NCI-H524 (cell line): ENCODE results near the gene LRRC7.

Experiments
- DNase-seq, 2 experiments: peaks; one replicate each; lab custom pipeline; 2025; lab: John Stamatoyannopoulos, UW

LRRC7 gene

DNA sequence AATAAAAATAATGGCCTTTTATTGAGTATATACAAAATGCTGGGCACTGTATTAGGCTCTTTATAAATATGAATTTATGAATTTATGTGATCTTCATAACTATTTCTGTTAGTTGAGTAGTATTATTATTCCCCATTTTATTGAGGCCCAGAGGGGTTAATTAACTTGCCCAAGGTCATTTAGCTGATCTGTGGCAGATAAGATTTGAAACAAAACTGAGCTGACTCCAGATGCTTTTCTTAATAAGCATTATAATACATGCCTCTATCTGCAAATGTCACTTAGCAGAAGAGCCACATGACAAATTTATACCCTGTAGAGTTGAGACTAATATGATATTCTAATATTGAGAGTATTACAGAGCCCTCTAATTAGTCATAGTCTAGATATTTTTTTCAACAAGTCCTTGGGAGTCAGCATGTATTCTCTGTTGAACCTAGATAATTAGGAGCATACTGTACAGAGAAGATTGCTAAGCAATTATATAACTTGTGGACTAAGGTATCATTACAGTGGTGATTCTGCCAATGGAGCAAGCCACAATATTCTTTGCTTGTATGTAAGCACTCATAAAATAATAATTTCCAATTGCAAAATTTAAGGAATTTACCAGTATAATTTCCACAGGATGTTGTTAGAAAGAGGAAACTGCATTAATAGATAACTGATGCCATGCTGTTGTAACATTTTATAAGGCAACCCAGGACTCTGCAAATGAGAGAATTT, 525.7 kb downstream of the LRRC7 start:
- DNase-seq, result no peak

DNA sequence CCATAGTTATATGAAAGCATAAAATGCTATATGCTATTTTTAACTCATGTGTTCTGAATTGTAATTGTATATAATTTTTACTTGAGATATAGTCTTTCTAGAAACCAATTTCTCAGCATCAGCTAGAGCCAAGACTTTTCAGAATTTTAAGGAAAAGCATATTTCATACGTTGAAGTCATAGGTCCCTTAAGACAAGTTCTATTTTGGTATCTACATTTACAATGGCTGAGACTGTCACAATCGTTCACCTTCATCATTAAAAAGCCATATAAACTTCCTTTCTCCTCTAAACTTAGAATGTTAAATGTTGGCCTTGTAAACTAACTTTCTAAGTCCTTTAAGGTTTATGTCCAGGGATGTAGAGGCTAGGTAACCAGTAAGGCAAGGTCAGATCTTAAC, 533.5 kb downstream of the LRRC7 start:
- DNase-seq, result no peak

DNA sequence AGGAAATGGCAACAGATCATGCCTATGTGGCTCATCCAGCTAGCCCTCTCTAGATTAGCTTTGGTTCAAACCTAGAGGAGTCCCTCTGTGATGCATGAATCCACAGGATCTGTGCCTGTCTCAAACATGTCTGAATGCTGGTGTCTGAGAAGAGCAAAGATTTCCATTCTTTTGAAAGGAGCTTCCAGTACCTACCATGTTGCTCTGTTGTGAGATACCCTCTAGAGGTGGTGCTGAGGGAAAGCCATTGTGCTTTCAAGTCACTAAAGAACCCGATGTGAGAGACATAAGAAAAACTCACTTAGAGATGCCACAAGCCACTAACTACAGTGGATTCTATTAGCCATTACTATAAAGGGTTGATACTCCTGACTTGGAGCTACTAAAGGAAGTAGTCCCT, 534.1 kb downstream of the LRRC7 start:
- DNase-seq, result no peak

DNA sequence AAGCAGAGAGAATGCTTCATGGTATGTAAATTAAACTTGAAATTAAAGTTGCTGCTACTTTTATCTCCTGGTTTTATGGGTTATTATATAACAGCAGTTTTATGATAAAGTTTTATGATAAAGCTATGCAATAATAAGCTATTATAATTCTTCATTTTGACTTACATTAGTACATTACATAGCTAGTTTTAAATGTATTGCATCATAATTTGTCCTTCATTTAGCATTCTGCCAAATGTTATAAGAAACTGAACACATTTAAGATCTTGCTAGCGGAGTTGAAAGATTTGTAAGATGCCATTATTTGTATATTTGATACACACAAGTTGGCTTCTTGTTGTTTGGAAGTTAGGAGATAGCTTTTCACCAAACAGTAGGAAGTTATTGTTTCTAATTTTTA, 536.0 kb downstream of the LRRC7 start:
- DNase-seq, result no peak

DNA sequence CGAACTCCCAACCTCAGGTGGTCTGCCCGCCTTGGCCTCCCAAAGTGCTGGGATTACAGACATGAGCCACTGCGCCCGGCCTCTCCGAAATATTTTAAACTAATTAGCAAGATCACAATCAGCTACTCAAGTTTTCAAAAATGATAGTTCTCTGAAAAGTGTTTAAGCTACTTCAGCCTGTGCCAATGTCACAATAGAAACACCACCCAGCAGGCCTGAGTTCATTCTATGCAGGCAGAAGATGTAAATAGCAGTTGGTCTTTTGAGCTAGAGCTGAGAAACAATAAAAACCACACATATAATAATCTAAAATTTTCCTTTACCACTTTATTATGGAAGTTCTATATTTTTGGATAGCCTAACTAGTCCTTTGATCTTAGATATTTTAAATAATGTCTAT, 541.5 kb downstream of the LRRC7 start:
- DNase-seq, result no peak

DNA sequence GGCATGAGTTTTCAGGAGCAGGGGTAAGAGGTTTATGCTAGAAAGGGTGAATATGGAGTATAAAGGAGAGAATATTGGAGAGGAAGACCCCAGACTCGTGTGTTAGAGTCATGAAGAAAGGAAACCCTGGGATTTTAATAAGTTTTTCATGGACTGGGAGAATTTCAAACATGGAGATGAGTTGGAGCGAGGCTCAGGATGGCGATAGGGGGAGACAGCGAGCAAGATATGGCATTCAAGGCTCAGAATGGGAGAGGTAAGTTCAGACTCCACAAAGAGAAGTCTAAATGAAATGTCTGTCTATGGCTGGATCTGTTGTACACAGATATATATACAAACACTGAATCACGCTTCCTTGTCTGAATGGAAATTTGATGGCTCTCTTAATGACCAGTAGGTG, 545.1 kb downstream of the LRRC7 start:
- DNase-seq, result no peak

DNA sequence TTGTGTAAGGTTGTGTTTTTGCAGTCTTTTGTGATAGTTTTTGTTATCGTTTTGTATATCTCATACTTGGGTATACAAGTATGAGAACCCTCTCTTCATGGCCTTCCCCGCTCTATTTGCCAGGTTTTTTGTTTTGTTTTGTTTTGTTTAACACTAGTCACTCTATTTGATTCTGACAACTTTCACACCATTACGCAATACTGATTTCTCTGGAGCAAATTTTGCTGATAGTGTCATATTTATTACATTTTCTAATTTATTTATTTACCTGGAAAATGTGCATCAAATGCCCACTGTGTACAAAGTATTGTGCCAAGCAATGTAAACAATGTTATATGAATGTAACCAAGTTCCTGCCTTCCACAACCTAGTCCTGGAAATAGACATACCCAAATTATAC, 547.6 kb downstream of the LRRC7 start:
- no peak for DNase-seq

DNA sequence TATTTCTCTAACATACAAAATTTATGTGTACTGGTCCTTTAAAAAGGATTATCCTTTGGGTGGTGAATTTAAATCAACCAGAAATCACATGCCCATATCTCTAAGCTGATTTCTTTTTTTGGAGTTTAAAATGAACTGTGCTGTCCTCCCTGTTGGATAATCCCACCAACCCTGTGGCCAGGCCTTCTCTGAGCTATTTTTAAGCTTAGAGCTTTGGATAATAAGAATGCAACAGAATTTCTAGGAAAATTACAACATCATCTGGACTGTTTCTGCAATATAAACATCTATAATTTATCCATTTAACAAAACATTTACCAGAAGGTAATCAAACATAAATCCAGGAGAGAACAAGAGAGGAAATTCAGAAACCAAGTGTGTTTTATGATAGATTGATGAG, 549.3 kb downstream of the LRRC7 start:
- no peak for DNase-seq

DNA sequence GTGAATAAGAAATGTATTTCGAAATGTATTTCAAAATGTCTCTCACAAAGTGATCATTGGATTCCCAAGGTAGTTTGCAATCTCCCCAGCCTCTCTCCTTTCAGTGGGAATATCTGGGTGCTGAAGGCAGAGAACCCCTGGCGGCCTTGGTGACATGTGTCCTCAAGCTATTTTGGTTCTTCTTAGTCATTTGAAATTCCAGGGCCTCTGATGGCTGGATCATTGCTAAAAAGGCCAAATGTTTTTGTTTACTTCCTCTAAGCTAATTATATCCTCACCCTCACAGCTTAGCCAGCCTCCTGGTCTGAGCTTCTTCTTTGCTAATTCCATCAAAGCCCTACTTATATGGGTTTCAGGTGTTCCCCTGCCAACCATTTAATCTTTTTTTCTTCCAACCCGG, 566.4 kb downstream of the LRRC7 start:
- DNase-seq, result no peak

DNA sequence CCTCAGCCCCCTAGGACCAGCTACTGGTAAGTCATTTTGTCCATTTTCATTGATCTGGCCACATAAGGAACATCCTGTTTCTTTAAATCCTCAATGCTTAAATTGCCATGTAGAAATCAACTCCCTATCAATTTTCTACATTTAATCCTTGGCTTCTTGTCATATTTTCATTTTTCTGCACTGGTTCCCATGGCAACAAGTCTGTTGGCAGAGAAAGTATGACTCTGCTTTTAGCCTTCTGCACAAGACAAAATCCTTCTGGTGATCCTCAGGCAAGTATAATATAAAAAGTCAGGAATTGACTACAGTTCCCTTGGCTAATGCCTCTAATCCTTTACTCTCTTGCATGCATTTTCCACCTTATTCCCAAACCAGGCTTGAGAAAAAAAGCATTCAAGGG, 572.6 kb downstream of the LRRC7 start:
- DNase-seq, result no peak

DNA sequence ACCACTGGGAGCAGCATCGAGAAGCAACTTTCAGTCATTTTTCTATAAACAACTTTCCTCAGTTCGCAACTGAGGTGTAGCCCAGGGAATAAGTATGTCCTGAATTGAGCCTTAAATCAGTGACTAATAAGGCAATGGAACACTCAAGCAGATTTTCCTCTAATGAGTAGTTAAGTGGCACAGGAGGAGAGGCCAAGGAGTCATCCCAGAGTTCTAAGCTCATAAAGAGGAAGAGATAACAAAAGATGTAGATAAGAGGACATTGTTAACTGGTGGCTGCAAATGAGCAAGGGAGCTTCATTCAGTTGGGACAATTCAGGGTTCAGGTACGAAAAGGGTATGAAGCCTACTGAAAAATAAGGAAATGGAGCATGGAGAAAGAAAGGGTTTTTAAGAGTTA, 573.2 kb downstream of the LRRC7 start:
- peak in 1 of 2 experiments; percentile 5 for DNase-seq

DNA sequence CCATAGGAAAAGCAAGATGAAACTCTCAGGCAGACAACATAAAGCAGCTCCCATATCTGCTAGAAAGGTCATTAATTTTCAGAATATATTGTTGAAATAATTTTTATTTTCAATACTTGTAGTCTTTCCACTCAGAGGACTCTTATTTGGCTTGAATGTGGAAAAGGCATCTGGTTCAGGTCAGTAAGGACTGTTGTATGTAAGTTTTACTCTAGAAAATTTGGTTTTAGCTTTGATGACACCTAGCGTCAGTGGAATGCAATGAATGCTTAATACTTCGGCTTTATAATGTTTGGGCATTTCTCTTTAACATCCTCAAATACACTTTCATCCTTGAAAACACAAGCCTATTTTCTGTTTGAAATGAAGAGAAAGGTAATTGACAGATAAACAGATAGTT, 574.4 kb downstream of the LRRC7 start:
- no peak for DNase-seq

DNA sequence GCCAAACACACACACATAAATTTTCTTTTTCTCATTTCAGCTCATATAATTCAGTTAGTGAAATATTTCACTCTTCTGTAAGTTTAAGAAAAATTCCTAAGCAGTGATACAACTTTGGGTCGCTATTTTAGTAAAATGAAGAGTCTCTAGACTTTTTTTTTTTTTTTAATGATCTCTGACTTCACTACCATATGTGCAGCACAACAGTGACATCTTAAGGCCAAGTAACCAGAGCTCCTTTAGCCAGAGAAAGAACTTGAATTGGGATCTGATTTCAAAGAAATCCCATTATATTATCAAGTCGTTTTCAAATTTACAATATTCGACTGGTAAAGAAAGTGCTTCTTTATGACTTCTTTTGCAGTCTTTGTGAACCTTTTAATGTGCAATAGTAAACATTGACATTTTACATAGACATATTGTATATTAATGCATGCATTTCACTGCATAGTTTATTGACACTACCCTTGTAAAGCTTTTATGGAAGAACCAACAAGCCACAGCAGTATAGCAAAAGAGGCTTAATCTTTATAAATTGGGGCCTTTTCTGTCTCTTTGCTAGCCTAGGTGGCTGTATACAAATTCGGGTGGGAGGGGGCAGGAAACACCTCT, 575.4 kb downstream of the LRRC7 start:
- DNase-seq, result peak in 1 of 2 experiments; percentile 29

DNA sequence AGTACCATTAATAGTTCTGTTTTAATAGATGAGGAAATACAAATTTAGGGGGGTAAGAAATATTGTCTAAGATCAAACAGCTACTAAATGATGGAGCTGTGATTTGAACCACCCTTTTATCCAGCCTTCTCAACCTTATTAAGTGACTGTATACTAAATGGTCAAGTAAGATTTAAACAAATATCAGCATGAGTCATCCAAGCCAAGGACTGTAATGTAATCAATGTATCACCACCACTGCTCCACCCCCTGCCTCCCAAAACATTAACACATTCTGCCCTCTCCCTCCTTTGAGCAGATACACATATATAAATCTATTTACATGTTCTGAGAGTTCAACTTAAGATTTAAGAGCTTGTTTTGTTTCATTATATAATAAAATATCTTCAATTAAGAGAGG, 578.8 kb downstream of the LRRC7 start:
- DNase-seq, result no peak

DNA sequence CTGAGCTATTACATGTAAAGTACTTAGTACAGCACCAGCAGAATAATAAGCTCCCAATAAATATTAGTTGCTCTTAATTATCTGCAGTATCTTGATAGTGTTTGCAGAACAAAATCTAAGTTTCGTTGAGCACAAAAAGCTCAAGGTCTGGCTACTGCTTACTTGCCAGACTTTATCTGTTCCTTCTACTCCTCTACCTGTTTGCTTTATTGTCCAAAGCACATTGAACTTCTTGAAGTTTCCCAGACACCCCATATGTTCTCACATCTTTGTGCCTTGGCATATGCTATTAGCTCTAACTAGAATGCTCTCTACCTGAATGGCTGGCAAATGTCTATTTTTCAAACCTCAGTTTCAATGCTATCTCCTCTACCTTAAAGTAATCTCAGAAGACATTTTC, 582.7 kb downstream of the LRRC7 start:
- no peak for DNase-seq

DNA sequence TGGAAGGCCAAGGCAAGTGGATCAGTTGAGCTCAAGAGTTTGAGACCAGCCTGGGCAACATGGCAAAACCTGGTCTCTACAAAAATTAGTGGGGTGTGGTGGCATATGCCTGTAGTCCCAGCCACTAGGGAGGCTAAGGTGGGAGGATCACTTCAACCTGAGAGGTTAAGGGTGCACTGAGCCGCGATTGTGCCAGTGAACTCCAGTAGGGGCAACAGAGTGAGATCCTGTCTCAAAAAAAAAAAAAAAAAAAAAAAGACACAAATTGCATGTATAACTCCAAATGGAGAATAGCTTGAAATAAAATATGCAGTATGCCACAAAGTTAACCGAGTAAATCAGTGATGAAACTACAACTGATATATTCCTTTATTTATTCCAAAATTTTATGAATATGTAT, 586.0 kb downstream of the LRRC7 start:
- DNase-seq, result no peak

DNA sequence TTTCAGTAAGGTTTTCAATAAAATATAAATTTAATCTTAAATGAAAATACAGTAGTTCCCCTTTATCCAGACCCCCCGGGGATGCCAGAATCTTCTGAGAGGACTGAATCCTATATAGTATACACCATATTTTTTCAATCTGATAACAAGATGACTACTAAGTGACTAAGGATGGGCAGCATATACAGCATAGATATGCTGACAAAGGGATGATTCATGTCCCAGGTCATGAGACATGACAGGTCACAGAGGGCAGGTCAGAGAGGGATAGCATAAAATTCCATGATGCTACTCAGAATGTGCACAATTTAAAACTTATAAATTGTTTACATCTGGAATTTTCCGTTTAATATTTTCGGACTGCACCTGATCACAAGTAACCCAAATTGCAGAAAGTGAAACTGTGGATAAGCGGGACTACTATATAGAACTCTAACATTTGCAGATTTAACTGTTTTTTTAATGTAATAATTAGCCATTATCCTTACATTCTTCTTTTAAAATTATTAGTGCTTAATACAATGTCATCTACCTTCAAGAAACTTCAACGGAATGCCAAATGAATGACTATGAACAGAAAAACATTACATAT, 588.9 kb downstream of the LRRC7 start:
- no peak for DNase-seq

DNA sequence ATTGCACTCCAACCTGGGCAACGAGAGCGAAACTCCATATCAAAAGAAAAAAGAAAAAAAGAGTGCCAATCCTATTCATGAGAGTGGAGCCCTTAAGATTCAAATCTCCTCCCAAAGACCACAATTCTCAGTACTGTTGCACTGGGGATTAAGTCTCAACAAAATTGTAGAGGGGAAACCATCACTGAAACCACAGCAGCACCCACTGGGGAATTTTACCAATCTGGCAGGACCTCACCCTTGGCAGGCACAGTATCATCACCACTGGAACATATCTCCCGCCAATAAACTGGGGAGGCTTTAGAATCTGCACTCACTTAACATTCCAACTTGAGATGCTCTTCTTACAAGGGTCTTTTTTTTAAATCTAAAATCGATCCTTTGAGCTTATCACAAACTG, 596.6 kb downstream of the LRRC7 start:
- no peak for DNase-seq

DNA sequence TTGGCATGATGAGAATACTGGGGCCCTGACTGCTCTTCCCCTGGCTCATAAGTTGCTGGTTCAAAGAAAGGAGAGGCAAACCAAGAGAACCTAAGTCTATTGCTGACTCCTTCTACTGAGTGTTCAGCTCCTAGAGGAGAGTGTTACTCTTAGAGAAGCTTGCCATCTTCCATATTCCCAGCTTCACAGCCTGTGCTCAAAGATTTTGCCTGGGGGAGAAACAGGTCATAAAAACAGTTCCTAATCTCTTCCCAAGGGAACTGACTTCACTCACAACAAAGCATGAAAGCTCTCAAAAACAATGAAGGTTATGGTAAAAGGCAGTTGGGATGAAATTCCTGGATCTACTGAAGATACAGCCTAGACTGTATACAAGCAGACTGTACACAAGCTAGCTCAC, 600.6 kb downstream of the LRRC7 start:
- DNase-seq, result no peak

DNA sequence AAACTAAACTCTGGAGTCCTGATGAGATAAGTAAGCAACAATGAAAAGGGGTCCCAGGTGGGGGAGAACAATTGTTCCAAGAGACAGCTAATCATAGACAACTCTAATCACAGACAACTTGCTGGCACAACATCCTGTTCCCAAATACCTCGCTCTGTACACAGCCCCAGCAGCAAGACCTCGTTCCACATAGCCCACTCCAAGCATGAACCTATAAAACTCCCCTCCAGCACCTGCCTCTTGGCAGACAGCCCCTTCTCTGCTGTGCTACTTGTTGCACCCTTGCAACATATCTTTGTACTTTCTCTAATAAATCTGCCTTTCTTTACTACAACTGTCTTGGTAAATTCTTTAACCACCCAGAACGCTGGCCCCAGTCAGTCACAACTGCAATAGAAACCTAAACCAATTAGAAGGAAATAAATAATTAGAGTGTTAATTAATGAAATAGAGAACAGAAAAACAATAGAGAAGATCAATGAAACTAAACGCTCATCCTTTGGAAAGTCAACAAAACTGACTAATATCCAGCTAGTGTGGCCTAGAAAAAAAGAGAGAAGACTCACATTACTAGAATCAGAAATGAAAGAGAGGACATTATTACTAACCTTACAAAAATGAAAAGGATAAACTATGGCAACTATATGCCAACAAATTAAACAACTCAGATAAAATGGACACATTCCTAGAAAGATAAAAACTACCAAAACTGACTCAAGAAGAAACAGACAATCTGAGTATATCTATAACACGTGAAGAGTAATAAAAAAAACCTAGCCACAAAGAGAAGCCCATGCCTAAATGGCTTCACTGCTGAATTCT, 601.5 kb downstream of the LRRC7 start:
- DNase-seq, result no peak

DNA sequence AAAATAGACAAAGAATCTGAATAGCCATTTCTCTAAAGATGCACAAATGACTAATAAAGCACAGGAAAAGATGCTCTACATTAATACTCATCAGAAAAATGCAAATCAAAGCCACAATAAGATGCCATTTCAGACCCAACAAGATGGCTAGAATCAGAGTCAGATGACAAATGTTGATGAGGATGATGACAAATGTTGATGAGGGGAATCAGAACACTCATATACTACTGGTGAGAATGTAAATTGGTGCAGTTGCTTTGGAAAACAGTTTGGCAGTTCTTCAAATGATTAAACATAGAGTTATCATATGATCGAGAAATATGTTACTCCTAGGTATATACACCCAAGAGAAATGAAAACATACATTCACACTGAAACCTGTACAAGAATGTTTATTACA, 603.8 kb downstream of the LRRC7 start:
- no peak for DNase-seq
